Smooth muscle cell (in vitro differentiated cells): ENCODE results near the gene DHFR2. TPM values are rescaled to one million over a fixed set of nuclear protein-coding genes. Genes with fewer than 3 reads are reported as not detected.

Experiments used
- DNase-seq: peaks from one replicate; lab custom pipeline; 2025; ENCODE audit not compliant: unreplicated experiment; lab: John Stamatoyannopoulos, UW
- H2AFZ ChIP-seq: fragments of 200-600 bp; sonication (generic); 2 replicates; pipeline ENCODE4 v1.6.0; 2016; ENCODE audit warnings: antibody characterized with exemption, low read depth, mild to moderate bottlenecking
- H3F3A ChIP-seq: fragments of 200-600 bp; sonication (generic); 2 replicates; pipeline ENCODE4 v1.6.0; 2017; ENCODE audit warnings: antibody characterized with exemption, low read depth
- H3K27ac ChIP-seq: fragments of 200-600 bp; sonication (generic); 2 replicates; pipeline ENCODE4 v1.5.1; 2016; ENCODE audit warnings: low read depth, mild to moderate bottlenecking
- H3K27me3 ChIP-seq: fragments of 200-600 bp; sonication (generic); 2 replicates; pipeline ENCODE4 v1.6.1; 2016; ENCODE audit warnings: low read depth, mild to moderate bottlenecking
- H3K36me3 ChIP-seq: fragments of 200-600 bp; sonication (generic); 2 replicates; pipeline ENCODE4 v1.5.1; 2016; ENCODE audit warnings: low read depth
- H3K4me1 ChIP-seq: fragments of 200-600 bp; sonication (generic); 2 replicates; pipeline ENCODE4 v1.5.1; 2016; ENCODE audit warnings: low read depth
- H3K4me2 ChIP-seq: fragments of 200-600 bp; sonication (generic); 2 replicates; pipeline ENCODE4 v1.6.0; 2016; ENCODE audit warnings: mild to moderate bottlenecking
- H3K4me3 ChIP-seq: fragments of 200-600 bp; sonication (generic); 2 replicates; pipeline ENCODE4 v1.5.1; 2016; ENCODE audit warnings: mild to moderate bottlenecking
- H3K79me2 ChIP-seq: fragments of 200-600 bp; sonication (generic); 2 replicates; pipeline ENCODE4 v1.6.0; 2016; ENCODE audit warnings: low read depth, mild to moderate bottlenecking
- H3K9ac ChIP-seq: fragments of 200-600 bp; sonication (generic); 2 replicates; pipeline ENCODE4 v1.6.0; 2016; ENCODE audit warnings: low read depth
- H3K9me3 ChIP-seq: fragments of 200-600 bp; sonication (generic); replicated peaks from 2 replicates; pipeline ENCODE4 v1.5.1; 2016; ENCODE audit warnings: low read depth
- H4K20me1 ChIP-seq: fragments of 200-600 bp; sonication (generic); 2 replicates; pipeline ENCODE4 v1.6.0; 2016; ENCODE audit warnings: low read depth
- CTCF ChIP-seq: fragments of 200-600 bp; sonication (generic); IDR thresholded peaks from 2 replicates; pipeline ENCODE4 v1.5.1; 2017; ENCODE audit warnings: borderline replicate concordance, mild to moderate bottlenecking, antibody characterized with exemption; ENCODE audit not compliant: insufficient read depth, poor library complexity, severe bottlenecking
- whole genome bisulfite sequencing: methylation state at CpG from one replicate; pipeline ENCODE4 v1.1.7; 2016; ENCODE audit warnings: low lambda C conversion rate; 5-methylcytosine and 5-hydroxymethylcytosine counted together
- polyA plus RNA-seq: library from polyadenylated mRNA; unstranded; fragments of >200 nt; fragmentation: Nextera tagmentation; extraction: Ambion mirVana; gene quantifications from 2 replicates; pipeline ENCODE4 v1.2.1, GENCODE V29; 2016
- total RNA-seq: library from RNA; depleted of rRNA; stranded (reverse); fragments of >200 nt; gene quantifications from 2 replicates; pipeline ENCODE4 v1.2.3, GENCODE V29; 2014

DHFR2 gene
- total and polyA plus RNA-seq, 2 experiments from 2014 or later: 3.0 to 14.5 TPM

GRCh38 chr3:94071713-94072284 lies 9.1 kb upstream of the DHFR2 start:
- WGBS: 92% methylated on average over 4 of the region's 4 CpGs
- H3K4me1 ChIP-seq: no peaks in the 10 kb centered on the region
- DNase-seq: no peak
- H3K4me2 ChIP-seq: no peak overlapping the region
- no peak overlapping the region for H2AFZ ChIP-seq
- H3K4me3 ChIP-seq: no peak overlapping the region
- no peaks in the 10 kb centered on the region for H3F3A ChIP-seq
- H3K36me3 ChIP-seq: no peaks in the 10 kb centered on the region
- H3K9me3 ChIP-seq: no peaks in the 10 kb centered on the region
- H3K27ac ChIP-seq: no peak overlapping the region
- peaks cover 15% of the 10 kb centered on the region for H3K79me2 ChIP-seq
- H4K20me1 ChIP-seq: no peaks in the 10 kb centered on the region
- no peak for TF ChIP-seq CTCF
- no peaks in the 10 kb centered on the region for H3K27me3 ChIP-seq
- H3K9ac ChIP-seq: no peak overlapping the region

- no peaks in the 10 kb centered on the region for H3K36me3 ChIP-seq
These were observed 7.7 kb upstream of the DHFR2 start for GRCh38 chr3:94070341-94070911.

GRCh38 chr3:94069194-94069813 lies 6.6 kb upstream of the DHFR2 start:
- Histone ChIP-seq H3K4me1 (no peaks in the 10 kb centered on the region), H3K36me3 (no peaks in the 10 kb centered on the region), H3K4me2 (no peak overlapping the region), H3K27ac (no peak overlapping the region), H4K20me1 (no peaks in the 10 kb centered on the region), H3K79me2 (peaks cover 15% of the 10 kb centered on the region), H3K9ac (no peak overlapping the region), H3F3A (no peaks in the 10 kb centered on the region), H2AFZ (no peak overlapping the region), H3K4me3 (no peak overlapping the region), H3K27me3 (no peaks in the 10 kb centered on the region), H3K9me3 (no peaks in the 10 kb centered on the region)
- peak; percentile 66 for TF ChIP-seq CTCF
- WGBS: 59% methylated on average over 4 of the region's 4 CpGs
- no peak for DNase-seq

More at GRCh38 chr3:94070341-94070911, 7.7 kb upstream of the DHFR2 start:
- Histone ChIP-seq H3K9me3 (no peaks in the 10 kb centered on the region), H3K79me2 (peaks cover 13% of the 10 kb centered on the region), H3K9ac (no peak overlapping the region), H3K27me3 (no peaks in the 10 kb centered on the region), H3K27ac (no peak overlapping the region), H3K4me3 (no peak overlapping the region), H4K20me1 (no peaks in the 10 kb centered on the region), H3F3A (no peaks in the 10 kb centered on the region), H3K4me2 (no peak overlapping the region), H2AFZ (no peak overlapping the region), H3K4me1 (no peaks in the 10 kb centered on the region)
- no peak for TF ChIP-seq CTCF
- no peak for DNase-seq
- WGBS: 100% methylated on average over 6 of the region's 6 CpGs
